Endothelial cell of umbilical vein (primary cell): ENCODE data around the gene DPP9. TPM values are rescaled to one million over a fixed set of nuclear protein-coding genes. Genes with fewer than 3 reads are reported as not detected.

Experiments
- BruUV-seq: library from RNA; stranded (reverse); fragments of 400-500 nt; replicated peaks from 2 replicates; lab custom pipeline; 2021; lab: Mats Ljungman, UMichigan
- CTCF ChIA-PET: fragments of 300-600, 350-600 bp; sonication (Branson Sonifier 250); formaldehyde crosslinking; loops from one replicate; lab custom pipeline; 2021; ENCODE audit warnings: antibody characterized with exemption, inconsistent platforms; lab: Charles Lee
- POLR2A ChIA-PET: fragments of 300-600, 350-600 bp; sonication (Branson Sonifier 250); formaldehyde crosslinking; loops from one replicate; lab custom pipeline; 2021; ENCODE audit warnings: antibody characterized with exemption, inconsistent platforms; lab: Charles Lee
- DNase-seq: peaks from one replicate; pipeline ENCODE4 v3.0.0-alpha.2; 2011; ENCODE audit warnings: low read depth, low spot score
- FAIRE-seq: peaks from 2 replicates; lab custom pipeline; 2011; peaks lifted over from hg19 to GRCh38; lab: Jason Lieb, UNC
- H2AFZ ChIP-seq: 2 replicates; pipeline ENCODE4 v1.6.0; 2012; ENCODE audit warnings: low read depth, low read length, control low read depth, inconsistent platforms
- H3K27ac ChIP-seq: 2 replicates; pipeline ENCODE4 v1.5.1; 2011; ENCODE audit warnings: low read depth, mild to moderate bottlenecking, control low read depth, low read length, moderate library complexity; ENCODE audit not compliant: insufficient read depth
- H3K27me3 ChIP-seq, 2 experiments: 2 replicates each; pipeline versions ENCODE4 v1.6.0 to v1.6.1; 2011; ENCODE audit warnings: low read length in 2 of 2, mixed read lengths in 1 of 2; ENCODE audit not compliant: control insufficient read depth in 2 of 2, insufficient read depth in 2 of 2
- H3K36me3 ChIP-seq, 2 experiments: 2 replicates in 1 of 2; 3 replicates in 1 of 2; pipeline ENCODE4 v1.5.1; 2011; ENCODE audit warnings: low read length in 2 of 2, mild to moderate bottlenecking in 1 of 2, moderate library complexity in 1 of 2; ENCODE audit not compliant: control insufficient read depth in 2 of 2, insufficient read depth in 2 of 2; ENCODE audit errors: extremely low read depth in 1 of 2
- H3K4me1 ChIP-seq: 3 replicates; pipeline ENCODE4 v1.5.1; 2011; ENCODE audit warnings: mild to moderate bottlenecking, low read length; ENCODE audit not compliant: control insufficient read depth, insufficient read depth; ENCODE audit errors: extremely low read depth
- H3K4me2 ChIP-seq: 2 replicates; pipeline ENCODE4 v1.6.1; 2011; ENCODE audit warnings: low read length, control low read depth, mixed read lengths; ENCODE audit not compliant: insufficient read depth
- H3K4me3 ChIP-seq, 3 experiments: fragments of 200-600 bp in 1 of 3; sonication (generic), shearing (Covaris generic) in 1 of 3; replicated peaks in 1 of 3; 2 replicates each; pipeline ENCODE4 v1.5.1; 2011 to 2016; ENCODE audit warnings: control low read depth in 3 of 3, low read length in 3 of 3, mild to moderate bottlenecking in 2 of 3, inconsistent platforms in 1 of 3, low read depth in 1 of 3, moderate library complexity in 1 of 3; ENCODE audit not compliant: insufficient read depth in 1 of 3
- H3K79me2 ChIP-seq: 2 replicates; pipeline ENCODE4 v1.6.0; 2012; ENCODE audit warnings: low read length, inconsistent platforms; ENCODE audit not compliant: control insufficient read depth, insufficient read depth
- H3K9ac ChIP-seq: replicated peaks from 2 replicates; pipeline ENCODE3; 2011; ENCODE audit warnings: low read length, control low read depth; ENCODE audit not compliant: insufficient read depth; ENCODE audit errors: extremely low read depth
- H3K9me1 ChIP-seq: replicated peaks from 3 replicates; pipeline ENCODE4 v1.6.0; 2011; ENCODE audit warnings: mild to moderate bottlenecking, low read length; ENCODE audit not compliant: control insufficient read depth, insufficient read depth; ENCODE audit errors: extremely low read depth
- H3K9me3 ChIP-seq: replicated peaks from 2 replicates; pipeline ENCODE4 v1.5.1; 2012; ENCODE audit warnings: low read length, inconsistent platforms; ENCODE audit not compliant: control insufficient read depth, insufficient read depth
- H4K20me1 ChIP-seq: replicated peaks from 2 replicates; pipeline ENCODE3; 2011; ENCODE audit warnings: mild to moderate bottlenecking, low read length; ENCODE audit not compliant: control insufficient read depth, insufficient read depth; ENCODE audit errors: extremely low read depth
- EZH2 ChIP-seq: IDR thresholded peaks from 2 replicates; pipeline ENCODE4 v1.6.1; 2012; ENCODE audit warnings: borderline replicate concordance, low read depth, mild to moderate bottlenecking, moderate library complexity, low read length, inconsistent platforms; ENCODE audit not compliant: severe bottlenecking
- FOS ChIP-seq: IDR thresholded peaks from 2 replicates; pipeline ENCODE4 v1.6.1; 2011; ENCODE audit warnings: mild to moderate bottlenecking, low read length, moderate library complexity, borderline replicate concordance; ENCODE audit not compliant: insufficient read depth
- GATA2 ChIP-seq: IDR thresholded peaks from 2 replicates; pipeline ENCODE4 v1.7.0; 2011; ENCODE audit warnings: low read depth, mild to moderate bottlenecking, moderate library complexity, mixed read lengths, low read length; ENCODE audit not compliant: insufficient read length, insufficient read depth
- JUN ChIP-seq: IDR thresholded peaks from 2 replicates; pipeline ENCODE4 v1.6.1; 2011; ENCODE audit warnings: borderline replicate concordance, low read depth; ENCODE audit not compliant: insufficient read length, insufficient read depth
- MYC ChIP-seq: IDR thresholded peaks from one replicate; pipeline ENCODE4 v1.6.1; 2011; ENCODE audit warnings: mild to moderate bottlenecking, low read depth, low read length
- POLR2A ChIP-seq: IDR thresholded peaks from 2 replicates; pipeline ENCODE4 v1.6.1; 2012; ENCODE audit warnings: low read depth, mild to moderate bottlenecking, control low read depth, low read length
- POLR2AphosphoS5 ChIP-seq: IDR thresholded peaks from 2 replicates; pipeline ENCODE4 v1.6.1; 2012; ENCODE audit warnings: low read depth, mild to moderate bottlenecking, control low read depth, low read length, moderate library complexity; ENCODE audit not compliant: insufficient read depth
- dilution Hi-C: fragments of 300-500 bp; cut with MboI; formaldehyde crosslinking; loops from one replicate; pipeline ENCODE4 v1.15.0; 2019; ENCODE audit warnings: low sequenced_read_pairs; ENCODE audit not compliant: extremely low pct_ligation_motif_present
- intact Hi-C: fragments of 100-400 bp; cut with micrococcal nuclease; formaldehyde crosslinking; loops from one replicate; pipeline ENCODE4 v1.10.0; 2022
- polyA plus RNA-seq, 4 experiments: library from polyadenylated mRNA; depleted of rRNA in 3 of 4; stranded (reverse) in 3 of 4; unstranded in 1 of 4; fragments of >200 nt; gene quantifications; 2 replicates each; pipeline versions ENCODE4 v1.2.1 to v1.2.3, GENCODE V29; 2011 to 2012; ENCODE audit warnings: missing spikeins in 1 of 4
- total RNA-seq: library from RNA; stranded (reverse); gene quantifications from 2 replicates; pipeline ENCODE4 v1.2.3, GENCODE V29; 2021
- TF ChIP-seq, protein P1 (sequence below): IDR thresholded peaks from 2 replicates; pipeline ENCODE4 v1.6.1; 2011; ENCODE audit not compliant: insufficient read depth, insufficient read length
- TF ChIP-seq, protein P2 (sequence below), 2 donors: IDR thresholded peaks; 1 replicate in 1 of 2; 2 replicates in 1 of 2; pipeline ENCODE4 v1.5.1; 2011; ENCODE audit warnings: low read length in 2 of 2, mild to moderate bottlenecking in 2 of 2, moderate library complexity in 2 of 2, control low read depth in 1 of 2, inconsistent platforms in 1 of 2, low read depth in 1 of 2; ENCODE audit not compliant: insufficient read depth in 1 of 2; ENCODE audit errors: extremely low read depth in 1 of 2

The DPP9 gene
- total and polyA plus RNA-seq, 2 donors (not counting 3 experiments of a cell fraction or from before 2014, with no cell fraction given) = 31.5 to 98.0 TPM

DNA sequence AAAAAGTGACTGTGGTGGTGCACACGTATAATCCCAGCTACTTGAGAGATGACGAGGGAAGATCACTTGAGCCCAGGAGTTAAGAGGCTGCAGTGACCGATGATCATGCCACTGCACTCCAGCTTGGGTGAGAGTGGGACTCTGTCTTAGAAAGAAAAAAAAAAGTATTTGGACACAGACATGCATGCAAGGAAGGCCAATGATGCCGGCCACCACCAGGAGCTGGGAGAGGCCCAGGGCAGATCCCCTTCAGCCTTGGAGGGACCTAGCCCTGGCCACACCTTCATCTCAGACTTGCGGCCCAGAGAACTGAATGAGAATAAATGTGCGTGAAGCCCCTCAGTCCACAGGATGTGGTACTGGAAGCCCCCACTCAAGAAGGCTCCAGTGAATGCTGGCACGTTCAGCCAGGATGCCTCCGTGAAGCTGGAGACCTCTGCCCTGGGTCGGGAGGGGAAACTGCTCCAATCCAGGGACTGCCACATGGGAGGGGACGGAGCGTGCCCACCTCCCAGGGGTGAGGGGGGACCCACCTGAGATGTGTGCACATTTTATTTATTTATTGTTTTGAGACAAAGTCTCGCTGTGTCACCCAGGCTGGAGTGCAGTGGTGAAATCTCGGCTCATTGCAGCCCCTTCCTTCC lies 69.7 kb downstream of the DPP9 start:
- DNase-seq (no peak), FAIRE-seq (no peak)
- no peak overlapping the region for H3K9ac ChIP-seq
- H3K36me3 ChIP-seq = peaks cover 0 to 33% of the 10 kb centered on the region in 2 experiments
- no TSS peak for BruUV-seq
- TF ChIP-seq FOS (no peak), JUN (no peak), EZH2 (no peak), GATA2 (no peak), POLR2AphosphoS5 (no peak), MYC (no peak), POLR2A (no peak)
- TF ChIP-seq, protein P1, sequence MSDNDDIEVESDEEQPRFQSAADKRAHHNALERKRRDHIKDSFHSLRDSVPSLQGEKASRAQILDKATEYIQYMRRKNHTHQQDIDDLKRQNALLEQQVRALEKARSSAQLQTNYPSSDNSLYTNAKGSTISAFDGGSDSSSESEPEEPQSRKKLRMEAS = no peak
- TF ChIP-seq, protein P2, sequence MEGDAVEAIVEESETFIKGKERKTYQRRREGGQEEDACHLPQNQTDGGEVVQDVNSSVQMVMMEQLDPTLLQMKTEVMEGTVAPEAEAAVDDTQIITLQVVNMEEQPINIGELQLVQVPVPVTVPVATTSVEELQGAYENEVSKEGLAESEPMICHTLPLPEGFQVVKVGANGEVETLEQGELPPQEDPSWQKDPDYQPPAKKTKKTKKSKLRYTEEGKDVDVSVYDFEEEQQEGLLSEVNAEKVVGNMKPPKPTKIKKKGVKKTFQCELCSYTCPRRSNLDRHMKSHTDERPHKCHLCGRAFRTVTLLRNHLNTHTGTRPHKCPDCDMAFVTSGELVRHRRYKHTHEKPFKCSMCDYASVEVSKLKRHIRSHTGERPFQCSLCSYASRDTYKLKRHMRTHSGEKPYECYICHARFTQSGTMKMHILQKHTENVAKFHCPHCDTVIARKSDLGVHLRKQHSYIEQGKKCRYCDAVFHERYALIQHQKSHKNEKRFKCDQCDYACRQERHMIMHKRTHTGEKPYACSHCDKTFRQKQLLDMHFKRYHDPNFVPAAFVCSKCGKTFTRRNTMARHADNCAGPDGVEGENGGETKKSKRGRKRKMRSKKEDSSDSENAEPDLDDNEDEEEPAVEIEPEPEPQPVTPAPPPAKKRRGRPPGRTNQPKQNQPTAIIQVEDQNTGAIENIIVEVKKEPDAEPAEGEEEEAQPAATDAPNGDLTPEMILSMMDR (IDR thresholded peaks at IDR 0.05; ENCODE audit: extremely low read depth in 1 of 2, insufficient read depth in 1 of 2, low read depth in 1 of 2, low read length in 2 of 2) = no peak
- no peaks in the 10 kb centered on the region for H3K9me3 ChIP-seq
- ChIA-PET POLR2A (no interaction called here), CTCF (no interaction called here)
- intact Hi-C loops (no loop called here), dilution Hi-C loops (no loop called here)
- H3K79me2 ChIP-seq = peaks cover 14% of the 10 kb centered on the region
- no peak overlapping the region for H3K4me2 ChIP-seq
- no peak overlapping the region for H3K27ac ChIP-seq
- no peak overlapping the region for H3K4me3 ChIP-seq
- H3K27me3 ChIP-seq = no peaks in the 10 kb centered on the region
- H3K9me1 ChIP-seq = no peaks in the 10 kb centered on the region
- H2AFZ ChIP-seq = no peak overlapping the region
- H4K20me1 ChIP-seq = no peaks in the 10 kb centered on the region
- peaks cover 11% of the 10 kb centered on the region for H3K4me1 ChIP-seq
